Thyroid gland (tissue), 4 donors: ENCODE measurements around the gene DUSP8. TPM values are rescaled to one million over a fixed set of nuclear protein-coding genes. Genes with fewer than 3 reads are reported as not detected.

Source experiments
- DNase-seq, 2 donors: peaks; one replicate each; pipeline ENCODE4 v3.0.0-alpha.2; 2019
- H3K27ac ChIP-seq, 3 donors: fragments of 200-600 bp; sonication (generic); 1 replicate in 2 of 3; 2 replicates in 1 of 3; pipeline ENCODE4 v1.5.1; 2016 to 2019; ENCODE audit warnings: mild to moderate bottlenecking in 1 of 3, moderate library complexity in 1 of 3
- H3K27me3 ChIP-seq: fragments of 200-600 bp; sonication (generic); one replicate; pipeline ENCODE4 v1.5.1; 2019
- H3K36me3 ChIP-seq, 2 donors: fragments of 200-600 bp; sonication (generic); one replicate each; pipeline ENCODE4 v1.5.1; 2016 to 2019
- H3K4me1 ChIP-seq, 2 donors: fragments of 200-600 bp; sonication (generic); one replicate each; pipeline ENCODE4 v1.5.1; 2017 to 2019
- H3K4me3 ChIP-seq, 3 donors: fragments of 200-600 bp; sonication (generic); replicated peaks in 1 of 3; 1 replicate in 2 of 3; 2 replicates in 1 of 3; pipeline ENCODE4 v1.5.1; 2016; ENCODE audit warnings: mild to moderate bottlenecking in 1 of 3
- H3K9me3 ChIP-seq: fragments of 200-600 bp; sonication (generic); one replicate; pipeline ENCODE4 v1.5.1; 2017
- POLR2A ChIP-seq, 2 donors: fragments of 450-650 bp; IDR thresholded peaks; one replicate each; pipeline ENCODE4 v1.6.1; 2017; ENCODE audit warnings: antibody characterized with exemption in 2 of 2, mild to moderate bottlenecking in 2 of 2, moderate library complexity in 1 of 2
- WGBS, 2 donors: methylation state at CpG; one replicate each; pipeline ENCODE4 v1.1.5; 2017; 5-methylcytosine and 5-hydroxymethylcytosine counted together
- intact Hi-C: fragments of 100-400 bp; cut with DNase I; formaldehyde crosslinking; loops from one replicate; pipeline ENCODE4 v1.15.1; 2023
- total RNA-seq, 4 donors: library from RNA; depleted of rRNA; stranded (reverse); fragments of >200 nt; gene quantifications; one replicate each; pipeline ENCODE4 v1.2.3, GENCODE V29; 2016
- TF ChIP-seq, protein P1 (sequence below), 6 experiments: fragments of 200-600 bp in 3 of 6; fragments of 450-650 bp in 3 of 6; sonication (generic) in 3 of 6; IDR thresholded peaks; one replicate each; pipeline ENCODE4 v1.5.1; 2016 to 2019; ENCODE audit warnings: antibody characterized with exemption in 6 of 6, mild to moderate bottlenecking in 2 of 6, inconsistent platforms in 1 of 6, moderate library complexity in 1 of 6

DUSP8 gene
- total RNA-seq, 4 donors from 2014 or later: 1.3 to 3.5 (median 2.5) TPM

DNA sequence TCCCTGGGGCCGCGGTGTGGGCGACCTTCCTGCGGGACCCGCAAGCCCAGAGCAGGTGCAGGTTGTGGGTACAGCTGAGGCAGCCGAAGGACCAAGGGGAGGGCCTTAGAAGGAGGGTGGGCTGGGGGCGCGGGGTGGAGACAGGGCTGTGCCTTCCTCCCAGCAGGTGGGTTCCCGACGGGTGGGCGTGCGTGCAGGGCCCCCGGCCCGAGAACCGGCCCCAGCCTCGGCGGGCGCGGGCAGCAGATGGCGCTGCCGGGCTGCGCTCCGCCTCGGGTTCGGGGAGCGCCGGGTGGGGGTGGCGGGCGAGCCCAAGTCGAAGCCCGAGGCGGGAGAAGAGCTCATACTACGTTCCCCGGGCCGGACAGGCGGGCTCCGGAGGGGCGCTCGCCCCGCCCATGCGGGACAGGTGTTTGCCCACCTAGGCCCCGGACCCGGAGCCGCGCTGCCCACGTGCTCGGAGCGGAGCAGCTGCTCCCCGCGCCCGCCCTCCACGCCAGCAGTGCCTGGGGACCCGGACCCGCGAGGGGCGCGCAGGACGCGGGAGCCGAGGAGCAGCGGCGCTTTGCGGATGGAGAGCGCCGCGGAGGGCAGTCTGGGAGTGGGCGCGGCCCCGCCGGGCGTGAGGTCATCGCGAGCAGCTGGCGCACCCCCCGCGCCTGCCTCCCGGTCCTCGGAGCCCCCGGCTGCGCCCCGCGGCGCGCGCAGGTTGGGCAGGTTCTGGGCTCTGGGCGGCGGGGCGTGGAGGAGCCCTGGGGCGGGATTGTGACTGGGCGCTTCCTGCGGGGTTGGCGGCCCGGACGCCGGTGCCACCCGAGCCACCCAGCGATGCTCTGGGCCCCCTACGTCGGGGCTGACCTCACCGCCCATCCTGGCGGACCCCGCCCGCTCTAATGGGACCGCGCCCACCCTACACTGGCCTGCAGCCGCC is 25.3 kb downstream of the DUSP8 start:
- Histone ChIP-seq H3K36me3 (no peaks in the 10 kb centered on the region), H3K4me3 (peak overlapping the region in 1 of 3 donors; percentile 30), H3K4me1 (peaks cover 12 to 32% of the 10 kb centered on the region in 2 donors), H3K9me3 (no peaks in the 10 kb centered on the region), H3K27ac (peak overlapping the region in 2 of 3 donors; percentile 84 to 88), H3K27me3 (no peaks in the 10 kb centered on the region)
- peak; percentile 67 to 68 for DNase-seq
- intact Hi-C loops: loop anchor here (2.0 to 10.0 kb wide), 2 partner anchors 28 to 78 kb away; partner anchors contain the start of genes KRTAP5-4 and KRTAP5-5
- TF ChIP-seq, protein P1, sequence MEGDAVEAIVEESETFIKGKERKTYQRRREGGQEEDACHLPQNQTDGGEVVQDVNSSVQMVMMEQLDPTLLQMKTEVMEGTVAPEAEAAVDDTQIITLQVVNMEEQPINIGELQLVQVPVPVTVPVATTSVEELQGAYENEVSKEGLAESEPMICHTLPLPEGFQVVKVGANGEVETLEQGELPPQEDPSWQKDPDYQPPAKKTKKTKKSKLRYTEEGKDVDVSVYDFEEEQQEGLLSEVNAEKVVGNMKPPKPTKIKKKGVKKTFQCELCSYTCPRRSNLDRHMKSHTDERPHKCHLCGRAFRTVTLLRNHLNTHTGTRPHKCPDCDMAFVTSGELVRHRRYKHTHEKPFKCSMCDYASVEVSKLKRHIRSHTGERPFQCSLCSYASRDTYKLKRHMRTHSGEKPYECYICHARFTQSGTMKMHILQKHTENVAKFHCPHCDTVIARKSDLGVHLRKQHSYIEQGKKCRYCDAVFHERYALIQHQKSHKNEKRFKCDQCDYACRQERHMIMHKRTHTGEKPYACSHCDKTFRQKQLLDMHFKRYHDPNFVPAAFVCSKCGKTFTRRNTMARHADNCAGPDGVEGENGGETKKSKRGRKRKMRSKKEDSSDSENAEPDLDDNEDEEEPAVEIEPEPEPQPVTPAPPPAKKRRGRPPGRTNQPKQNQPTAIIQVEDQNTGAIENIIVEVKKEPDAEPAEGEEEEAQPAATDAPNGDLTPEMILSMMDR (IDR thresholded peaks at IDR 0.05): peak; percentile 35 to 89 (median 80)
- peak in 1 of 2 donors; percentile 43 for TF ChIP-seq POLR2A (IDR thresholded peaks at IDR 0.05)
- WGBS, 2 donors: 0 to 5% methylated on average over 2 to 4 of the region's 106 CpGs

DNA sequence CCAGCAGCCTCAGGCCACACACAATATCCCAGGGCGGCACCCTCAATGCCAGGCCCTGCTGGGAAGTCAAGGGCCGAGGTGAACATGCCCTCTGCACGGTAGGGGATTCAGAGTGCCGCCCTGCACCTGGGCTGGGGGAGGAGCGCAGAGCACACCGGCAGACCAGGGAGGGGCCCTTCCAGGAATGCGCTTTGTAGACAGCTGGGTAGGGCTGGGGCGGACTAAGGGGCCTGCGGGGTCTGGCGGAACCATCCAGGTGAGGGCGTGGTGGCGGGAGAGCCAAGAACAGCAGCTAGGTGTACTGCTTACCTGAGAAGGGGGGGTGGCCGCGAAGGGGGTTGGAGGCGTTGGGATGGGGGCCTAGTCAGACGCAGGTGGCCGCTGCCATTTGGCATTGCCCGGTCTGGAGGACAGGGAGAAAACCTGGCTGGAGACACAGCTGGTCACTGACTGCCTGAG is 26.0 kb downstream of the DUSP8 start:
- Histone ChIP-seq H3K27me3 (no peaks in the 10 kb centered on the region), H3K36me3 (no peaks in the 10 kb centered on the region), H3K4me3 (no peak overlapping the region), H3K9me3 (no peaks in the 10 kb centered on the region), H3K4me1 (peaks cover 12 to 32% of the 10 kb centered on the region in 2 donors), H3K27ac (peak overlapping the region in 1 of 3 donors; percentile 42)
- intact Hi-C loops: loop anchor here (2.0 to 10.0 kb wide), 2 partner anchors 29 to 79 kb away; partner anchors contain the start of genes KRTAP5-4 and KRTAP5-5
- no peak for TF ChIP-seq POLR2A (IDR thresholded peaks at IDR 0.05)
- TF ChIP-seq, protein P1 (IDR thresholded peaks at IDR 0.05): no peak
- 10 to 15% methylated on average over 13 to 18 of the region's 18 CpGs for WGBS, 2 donors
- DNase-seq: no peak

DNA sequence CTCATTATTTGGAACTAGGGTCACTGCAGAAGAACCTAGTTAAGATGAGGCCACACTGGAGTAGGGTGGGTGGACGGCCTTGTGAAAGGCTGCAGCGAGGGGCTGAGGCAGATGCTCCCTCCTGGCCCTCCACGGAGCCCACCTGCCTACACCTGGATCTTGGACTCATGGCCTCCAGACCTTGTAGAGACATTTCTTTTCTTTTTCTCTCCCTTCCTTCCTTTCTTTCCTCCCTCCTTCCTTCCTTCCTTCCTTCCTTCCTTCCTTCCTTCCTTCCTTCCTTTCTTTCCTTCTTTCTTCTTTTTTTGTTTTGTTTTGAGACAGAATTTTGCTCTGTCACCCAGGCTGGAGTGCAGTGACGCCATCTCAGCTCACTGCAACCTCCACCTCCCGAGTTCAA is 26.6 kb downstream of the DUSP8 start:
- no peaks in the 10 kb centered on the region for H3K27me3 ChIP-seq
- intact Hi-C loops: loop anchor here (10.0 kb wide), 1 partner anchor 79 kb away; the partner anchor contains the start of genes KRTAP5-4 and KRTAP5-5
- H3K9me3 ChIP-seq: no peaks in the 10 kb centered on the region
- H3K36me3 ChIP-seq: no peaks in the 10 kb centered on the region
- peaks cover 12 to 32% of the 10 kb centered on the region in 2 donors for H3K4me1 ChIP-seq
- no peak overlapping the region for H3K27ac ChIP-seq
- WGBS, 2 donors: 70 to 78% methylated on average over 5 of the region's 5 CpGs
- no peak for DNase-seq
- TF ChIP-seq POLR2A (IDR thresholded peaks at IDR 0.05): no peak
- TF ChIP-seq, protein P1 (IDR thresholded peaks at IDR 0.05): no peak
- H3K4me3 ChIP-seq: no peak overlapping the region

DNA sequence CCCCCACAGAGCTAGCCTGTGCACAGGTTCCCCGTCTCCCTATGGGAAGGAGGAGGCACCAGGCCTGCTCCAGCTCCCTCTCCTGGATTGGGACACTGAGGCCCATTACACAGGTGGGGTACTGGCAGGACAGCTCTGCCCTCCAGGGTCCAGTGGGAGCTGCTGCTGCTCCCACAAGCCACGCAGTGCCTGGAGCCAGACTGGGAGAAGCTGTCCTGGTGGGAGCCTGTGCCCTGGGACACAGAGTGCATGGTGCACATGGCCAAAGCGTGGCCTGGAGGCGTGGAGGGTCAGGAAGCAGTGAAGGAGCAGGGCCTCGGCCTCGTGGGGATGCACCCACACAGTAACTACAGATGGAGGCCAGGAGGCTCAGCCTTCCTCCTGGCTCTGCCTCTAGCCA is 27.5 kb downstream of the DUSP8 start:
- Histone ChIP-seq H3K9me3 (no peaks in the 10 kb centered on the region), H3K4me3 (no peak overlapping the region), H3K36me3 (no peaks in the 10 kb centered on the region), H3K27me3 (no peaks in the 10 kb centered on the region), H3K27ac (no peak overlapping the region), H3K4me1 (peaks cover 12 to 32% of the 10 kb centered on the region in 2 donors)
- no peak for DNase-seq
- 80 to 91% methylated on average over 1 to 5 of the region's 6 CpGs for WGBS, 2 donors
- TF ChIP-seq, protein P1 (IDR thresholded peaks at IDR 0.05): no peak
- no peak for TF ChIP-seq POLR2A (IDR thresholded peaks at IDR 0.05)
- intact Hi-C loops: loop anchor here (10.0 kb wide), 1 partner anchor 80 kb away; the partner anchor contains the start of genes KRTAP5-4 and KRTAP5-5
